ENCODE measurements around the gene BATF2. TPM values are rescaled to one million over a fixed set of nuclear protein-coding genes. Genes with fewer than 3 reads are reported as not detected.

The BATF2 gene
- polyA plus RNA-seq, 2 of the 4 experiments (the other 2 are of a cell fraction) = 0.21 to 0.67 TPM

- WGBS (ENCODE audit: missing lambda C conversion rate) = 37% methylated on average over 5 of the region's 5 CpGs
- DNase-seq (ENCODE audit: low read depth in 1 of 2, low spot score in 1 of 2) = no peak
- TF ChIP-seq POLR2A (IDR thresholded peaks at IDR 0.05; ENCODE audit: low read length) = no peak
- TF ChIP-seq FOXS1 (CRISPR knock-in tag; IDR thresholded peaks at IDR 0.05) = no peak
- TF ChIP-seq EP300 (IDR thresholded peaks at IDR 0.05) = no peak
- no peak for TF ChIP-seq JUN (IDR thresholded peaks at IDR 0.05)
- no peak for TF ChIP-seq ZSCAN20 (CRISPR knock-in tag; IDR thresholded peaks at IDR 0.05)
- no peak for TF ChIP-seq HDAC2 (IDR thresholded peaks at IDR 0.05)
- no peak for TF ChIP-seq RFX5 (IDR thresholded peaks at IDR 0.05)
- TF ChIP-seq TP53 (CRISPR knock-in tag; IDR thresholded peaks at IDR 0.05) = no peak
- no peak for TF ChIP-seq SMC3 (IDR thresholded peaks at IDR 0.05)
- TF ChIP-seq NR3C1 (IDR thresholded peaks at IDR 0.05) = no peak
- TF ChIP-seq REST (IDR thresholded peaks at IDR 0.05) = no peak
- no peak for TF ChIP-seq RNF2 (IDR thresholded peaks at IDR 0.05; ENCODE audit: borderline replicate concordance, low read depth)
- no peak for TF ChIP-seq HEYL (CRISPR knock-in tag; IDR thresholded peaks at IDR 0.05)
- no peak for FAIRE-seq
- H3K4me3 ChIP-seq = no peak overlapping the region
- H3K4me1 ChIP-seq = no peaks in the 10 kb centered on the region
- no peak overlapping the region for H3K27ac ChIP-seq
- no peak overlapping the region for H3K4me2 ChIP-seq
- ChIA-PET CTCF (interaction anchor here (0.9 to 2.3 kb wide), 8 partner anchors 10 to 66 kb away, joined by 3 to 8 read pairs (median 4); partner anchors contain the start of genes ARL2 and BATF2), POLR2A (no interaction called here)
- H3K9me3 ChIP-seq = no peaks in the 10 kb centered on the region
- ATAC-seq = no peak
These were observed 42.6 kb downstream of the BATF2 start for GRCh38 chr11:64954201-64954600.

DNA sequence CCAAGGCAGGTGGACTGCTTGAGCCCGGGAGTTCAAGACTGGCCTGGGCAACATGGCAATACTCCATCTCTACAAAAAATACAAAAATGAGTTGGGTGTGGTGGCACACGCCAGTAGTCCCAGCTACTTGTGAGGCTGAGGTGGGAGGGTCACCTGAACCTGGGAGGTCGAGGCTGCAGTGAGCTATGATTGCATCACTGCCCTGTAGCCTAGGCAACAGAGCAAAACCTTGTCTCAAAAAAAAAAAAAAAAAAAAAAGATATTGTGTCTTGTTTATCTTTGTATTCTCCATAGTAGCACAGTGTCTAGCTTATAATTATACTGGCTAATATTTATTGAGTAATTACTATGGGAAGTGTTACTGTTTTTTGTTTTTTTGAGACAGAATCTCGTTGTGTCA lies 45.2 kb downstream of the BATF2 start:
- ChIA-PET CTCF (interaction anchor here (0.9 to 1.2 kb wide), 6 partner anchors 9 to 60 kb away, joined by 3 to 4 read pairs (median 3); partner anchors contain the start of gene BATF2), POLR2A (no interaction called here)
- WGBS (ENCODE audit: missing lambda C conversion rate) = 38% methylated on average over 4 of the region's 4 CpGs
- Histone ChIP-seq H3K9me3 (no peaks in the 10 kb centered on the region), H3K4me3 (no peak overlapping the region), H3K4me1 (no peaks in the 10 kb centered on the region), H3K4me2 (no peak overlapping the region), H3K27ac (no peak overlapping the region)
- TF ChIP-seq EP300 (IDR thresholded peaks at IDR 0.05) (no peak), CTCF (IDR thresholded peaks at IDR 0.05) (no peak), MAZ (IDR thresholded peaks at IDR 0.05; ENCODE audit: borderline replicate concordance, low read depth, low read length) (no peak), BCL3 (IDR thresholded peaks at IDR 0.05) (no peak), HOXB5 (CRISPR knock-in tag; IDR thresholded peaks at IDR 0.05) (no peak), EHF (CRISPR knock-in tag; IDR thresholded peaks at IDR 0.05) (no peak), RAD21 (conservative IDR thresholded peaks at IDR 0.05 in 1 of 2, IDR thresholded peaks at IDR 0.05 in 1 of 2) (no peak), USF2 (IDR thresholded peaks at IDR 0.05) (no peak), KDM5A (IDR thresholded peaks at IDR 0.05) (no peak)
- TF ChIP-seq, protein P1, sequence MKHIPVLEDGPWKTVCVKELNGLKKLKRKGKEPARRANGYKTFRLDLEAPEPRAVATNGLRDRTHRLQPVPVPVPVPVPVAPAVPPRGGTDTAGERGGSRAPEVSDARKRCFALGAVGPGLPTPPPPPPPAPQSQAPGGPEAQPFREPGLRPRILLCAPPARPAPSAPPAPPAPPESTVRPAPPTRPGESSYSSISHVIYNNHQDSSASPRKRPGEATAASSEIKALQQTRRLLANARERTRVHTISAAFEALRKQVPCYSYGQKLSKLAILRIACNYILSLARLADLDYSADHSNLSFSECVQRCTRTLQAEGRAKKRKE (CRISPR knock-in tag; IDR thresholded peaks at IDR 0.05; ENCODE audit: low read depth) = no peak
- FAIRE-seq (no peak), ATAC-seq (no peak), DNase-seq (ENCODE audit: low read depth in 1 of 2, low spot score in 1 of 2) (no peak)

Data from A549 (cell line).